ENCODE measurements around the gene CEP164.

The CEP164 gene

DNA sequence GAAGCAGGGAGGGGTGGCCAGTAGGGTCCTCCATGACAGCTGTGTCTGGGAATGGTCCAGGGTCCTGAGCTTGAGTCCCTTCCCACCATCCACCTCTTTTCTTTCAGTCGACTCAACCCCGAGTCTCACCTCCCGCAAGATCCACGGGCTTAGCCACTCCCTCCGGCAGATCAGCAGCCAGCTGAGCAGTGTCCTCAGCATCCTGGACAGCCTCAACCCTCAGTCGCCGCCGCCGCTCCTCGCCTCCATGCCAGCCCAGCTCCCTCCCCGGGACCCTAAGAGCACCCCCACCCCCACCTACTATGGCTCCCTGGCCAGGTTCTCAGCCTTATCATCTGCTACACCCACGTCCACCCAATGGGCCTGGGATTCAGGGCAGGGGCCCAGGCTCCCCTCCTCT lies 81.9 kb downstream of the CEP164 start:
- TF ChIP-seq, protein P1, sequence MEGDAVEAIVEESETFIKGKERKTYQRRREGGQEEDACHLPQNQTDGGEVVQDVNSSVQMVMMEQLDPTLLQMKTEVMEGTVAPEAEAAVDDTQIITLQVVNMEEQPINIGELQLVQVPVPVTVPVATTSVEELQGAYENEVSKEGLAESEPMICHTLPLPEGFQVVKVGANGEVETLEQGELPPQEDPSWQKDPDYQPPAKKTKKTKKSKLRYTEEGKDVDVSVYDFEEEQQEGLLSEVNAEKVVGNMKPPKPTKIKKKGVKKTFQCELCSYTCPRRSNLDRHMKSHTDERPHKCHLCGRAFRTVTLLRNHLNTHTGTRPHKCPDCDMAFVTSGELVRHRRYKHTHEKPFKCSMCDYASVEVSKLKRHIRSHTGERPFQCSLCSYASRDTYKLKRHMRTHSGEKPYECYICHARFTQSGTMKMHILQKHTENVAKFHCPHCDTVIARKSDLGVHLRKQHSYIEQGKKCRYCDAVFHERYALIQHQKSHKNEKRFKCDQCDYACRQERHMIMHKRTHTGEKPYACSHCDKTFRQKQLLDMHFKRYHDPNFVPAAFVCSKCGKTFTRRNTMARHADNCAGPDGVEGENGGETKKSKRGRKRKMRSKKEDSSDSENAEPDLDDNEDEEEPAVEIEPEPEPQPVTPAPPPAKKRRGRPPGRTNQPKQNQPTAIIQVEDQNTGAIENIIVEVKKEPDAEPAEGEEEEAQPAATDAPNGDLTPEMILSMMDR (IDR thresholded peaks at IDR 0.05; ENCODE audit: extremely low read depth, insufficient read depth, missing control alignments): no peak
- DNase-seq (ENCODE audit: low spot score): no peak
- in situ Hi-C loops (cut with MboI; ENCODE audit: low pct_unique_long_range_greater_than_20kb, low sequenced_read_pairs, unreplicated experiment): no loop called here

DNA sequence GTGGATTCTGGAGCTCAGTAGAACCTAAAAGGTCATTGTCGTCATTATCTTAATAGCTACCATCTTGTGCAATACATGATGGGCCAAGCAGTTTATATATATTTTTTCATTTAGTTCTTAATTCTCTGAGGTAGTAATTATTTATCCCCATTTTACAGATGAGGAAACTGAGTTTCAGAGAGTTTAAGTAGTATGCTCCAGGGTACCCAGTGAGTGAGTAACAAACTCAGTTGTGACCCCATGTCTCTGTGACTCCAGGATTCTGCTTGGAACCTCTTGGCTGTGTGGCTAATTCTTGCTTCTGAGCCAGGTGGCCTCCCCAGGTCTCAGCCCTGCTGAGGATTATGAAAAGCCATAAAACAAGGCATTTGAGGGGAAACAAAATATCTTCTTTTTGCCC lies 82.6 kb downstream of the CEP164 start:
- DNase-seq (ENCODE audit: low spot score): no peak
- TF ChIP-seq, protein P1 (IDR thresholded peaks at IDR 0.05; ENCODE audit: extremely low read depth, insufficient read depth, missing control alignments): no peak
- in situ Hi-C loops (cut with MboI; ENCODE audit: low pct_unique_long_range_greater_than_20kb, low sequenced_read_pairs, unreplicated experiment): no loop called here

DNA sequence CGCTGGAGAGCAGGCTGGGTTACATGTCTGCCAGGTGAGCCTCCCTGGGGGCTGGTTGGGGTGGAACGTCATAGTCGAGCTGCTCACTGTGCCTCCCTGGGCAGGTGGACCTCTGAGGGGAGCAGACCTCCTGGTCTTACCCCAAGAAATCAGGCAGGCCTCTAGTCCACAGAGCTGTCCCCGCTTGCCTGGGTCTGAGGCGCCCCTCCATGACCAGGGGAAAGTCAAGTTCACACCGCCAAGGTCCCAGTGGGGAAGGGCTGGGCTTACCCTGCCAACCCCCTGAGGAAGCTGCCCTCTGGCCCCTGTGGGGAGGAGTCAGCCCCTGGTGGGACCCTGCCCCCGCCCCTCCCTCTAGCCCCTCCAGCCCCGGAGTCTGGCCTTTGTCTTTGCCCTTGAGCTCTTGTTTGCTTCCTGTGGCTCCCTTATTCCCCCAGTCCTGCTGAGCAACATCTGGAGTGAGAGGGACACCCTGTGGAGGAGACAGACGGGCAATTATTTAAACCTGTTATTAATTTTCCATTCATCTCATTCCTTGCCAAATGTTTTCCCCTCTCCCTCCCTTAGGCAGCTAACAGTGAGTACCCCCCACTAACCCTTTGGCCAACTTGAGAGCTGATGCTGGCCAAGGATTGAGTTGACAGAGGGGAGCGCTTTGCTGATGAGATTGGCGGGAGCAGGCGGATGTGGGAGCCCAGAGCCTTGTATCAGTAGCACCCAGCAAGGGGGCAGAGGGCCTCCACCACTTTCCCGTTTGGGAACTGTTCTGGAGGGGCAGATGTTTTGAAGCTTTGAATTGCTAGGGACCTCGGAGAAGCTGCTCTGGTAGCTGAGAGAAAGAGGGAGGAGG lies 83.4 kb downstream of the CEP164 start:
- DNase-seq (ENCODE audit: low spot score): no peak
- TF ChIP-seq, protein P1 (IDR thresholded peaks at IDR 0.05; ENCODE audit: extremely low read depth, insufficient read depth, missing control alignments): no peak
- in situ Hi-C loops (cut with MboI; ENCODE audit: low pct_unique_long_range_greater_than_20kb, low sequenced_read_pairs, unreplicated experiment): no loop called here

DNA sequence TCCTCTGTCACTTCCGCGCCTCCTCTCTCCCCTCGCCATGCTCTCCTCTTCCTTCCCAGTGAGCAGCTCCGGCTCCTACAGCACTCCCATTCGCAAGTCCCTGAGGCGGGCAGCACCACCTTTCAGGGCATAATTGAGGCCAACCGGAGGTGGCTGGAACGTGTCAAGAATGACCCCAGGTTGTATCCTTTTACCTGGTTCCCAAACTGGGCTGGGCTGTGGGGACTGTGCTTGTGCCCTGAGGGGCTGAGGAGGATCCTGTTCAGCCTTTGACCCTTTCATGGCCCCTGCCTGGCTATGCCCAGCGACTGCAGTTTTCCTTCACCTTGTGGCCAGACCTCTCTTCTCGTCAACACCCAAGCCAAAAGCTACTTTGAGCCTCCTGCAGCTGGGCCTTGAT lies 84.1 kb downstream of the CEP164 start:
- in situ Hi-C loops (cut with MboI; ENCODE audit: low pct_unique_long_range_greater_than_20kb, low sequenced_read_pairs, unreplicated experiment): no loop called here
- DNase-seq (ENCODE audit: low spot score): no peak
- TF ChIP-seq, protein P1 (IDR thresholded peaks at IDR 0.05; ENCODE audit: extremely low read depth, insufficient read depth, missing control alignments): no peak

DNA sequence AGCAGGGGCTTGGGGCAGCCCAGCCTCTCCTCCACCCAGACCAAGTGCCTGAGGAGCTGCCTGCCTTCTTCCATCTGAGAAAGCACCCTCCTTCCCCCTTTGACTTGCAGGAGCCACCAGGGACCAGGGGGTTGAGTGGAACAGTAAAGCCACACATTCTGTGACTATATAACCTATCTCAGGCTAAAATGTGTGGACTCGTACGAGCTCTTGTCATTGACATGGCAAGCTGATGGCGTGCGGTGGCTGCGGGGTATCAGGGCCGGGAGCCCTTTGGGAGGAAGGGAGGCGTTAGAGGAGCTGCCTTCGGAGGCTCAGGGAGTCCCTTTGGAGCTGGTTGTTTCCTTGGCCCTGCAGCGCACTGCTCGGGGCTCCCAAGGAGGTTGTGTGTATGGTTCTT lies 84.5 kb downstream of the CEP164 start:
- in situ Hi-C loops (cut with MboI; ENCODE audit: low pct_unique_long_range_greater_than_20kb, low sequenced_read_pairs, unreplicated experiment): no loop called here
- no peak for DNase-seq (ENCODE audit: low spot score)
- TF ChIP-seq, protein P1 (IDR thresholded peaks at IDR 0.05; ENCODE audit: extremely low read depth, insufficient read depth, missing control alignments): no peak

DNA sequence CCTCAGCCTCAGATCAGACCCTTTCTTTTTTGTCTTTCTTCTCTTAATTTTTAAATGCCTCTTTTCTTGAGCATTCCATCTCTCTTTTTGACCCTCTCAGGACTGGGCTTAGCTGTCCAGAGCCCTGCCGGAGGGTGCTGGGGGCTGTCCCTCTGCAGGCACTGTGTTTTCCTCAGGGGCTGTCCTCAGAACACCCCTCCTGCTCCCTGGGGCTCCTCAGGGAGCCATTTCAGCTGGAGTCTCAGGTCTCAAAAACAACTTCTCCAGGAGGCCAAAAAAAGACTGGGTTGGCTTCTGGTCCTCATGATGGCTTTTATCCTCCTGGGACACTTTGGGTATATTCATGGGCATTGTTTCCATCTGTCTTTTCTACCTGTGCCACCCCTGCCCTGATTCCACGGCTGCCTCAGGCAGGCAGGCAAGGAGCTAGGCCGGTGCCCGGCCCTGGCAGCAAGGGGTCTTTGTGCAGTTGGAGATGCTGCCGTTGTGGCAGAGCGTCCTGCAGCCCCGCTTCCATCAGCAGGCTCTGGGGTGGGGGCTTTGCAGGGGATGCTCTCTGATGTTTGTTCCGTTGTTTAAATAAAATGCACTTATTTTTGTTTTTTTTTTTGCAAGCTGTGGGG lies 85.1 kb downstream of the CEP164 start:
- TF ChIP-seq, protein P1 (IDR thresholded peaks at IDR 0.05; ENCODE audit: extremely low read depth, insufficient read depth, missing control alignments): no peak
- no peak for DNase-seq (ENCODE audit: low spot score)
- in situ Hi-C loops (cut with MboI; ENCODE audit: low pct_unique_long_range_greater_than_20kb, low sequenced_read_pairs, unreplicated experiment): no loop called here

Data from GM13977 (cell line).